K562 (cell line): Measurements from ENCODE around the gene SND1. TPM values are rescaled to one million over a fixed set of nuclear protein-coding genes. Genes with fewer than 3 reads are reported as not detected.

Source experiments
- ATAC-seq: fragments of 200-7000 bp; cut with Tn5 transposase; 3 replicates; pipeline ENCODE4 v1.9.1; 2020; ENCODE audit warnings: moderate library complexity
- BruUV-seq: library from RNA; stranded (reverse); fragments of 400-500 nt; replicated peaks from 2 replicates; lab custom pipeline; 2021; lab: Mats Ljungman, UMichigan
- CTCF ChIA-PET: fragments of 300-600 bp; formaldehyde crosslinking; extraction: SDS; loops from one replicate; lab custom pipeline; 2021; ENCODE audit warnings: low intra/inter-chr PET ratio; lab: Yijun Ruan, JAX
- POLR2A ChIA-PET: fragments of 300-600, 350-650 bp; sonication (Branson Sonifier 250); formaldehyde crosslinking; extraction: SDS; loops from one replicate; lab custom pipeline; 2021; ENCODE audit warnings: antibody characterized with exemption, inconsistent platforms; lab: Yijun Ruan, JAX
- DNase-seq, 4 experiments: peaks; one replicate each; pipeline versions ENCODE4 v3.0.0 to v3.0.0-alpha.2; 2011 to 2018; ENCODE audit warnings: low spot score in 3 of 4, mixed read lengths in 3 of 4; ENCODE audit errors: extremely low read depth in 1 of 4
- FAIRE-seq: peaks from 2 replicates; lab custom pipeline; 2011; peaks lifted over from hg19 to GRCh38; lab: Jason Lieb, UNC
- H2AFZ ChIP-seq: 2 replicates; pipeline ENCODE4 v1.6.0; 2011; ENCODE audit warnings: low read depth, low read length, control low read depth, inconsistent platforms
- H3K27ac ChIP-seq: fragments of 200-600 bp; 3 replicates; pipeline ENCODE4 v1.8.0; 2011; ENCODE audit warnings: low read depth, mild to moderate bottlenecking, control low read depth, inconsistent platforms, low read length, moderate library complexity, mixed read lengths; ENCODE audit errors: extremely low read depth
- H3K27me3 ChIP-seq, 2 experiments: fragments of 300-600 bp in 1 of 2; 2 replicates in 1 of 2; 3 replicates in 1 of 2; pipeline versions ENCODE4 v1.6.0 to v1.8.0; 2011; ENCODE audit warnings: inconsistent platforms in 2 of 2, low read length in 2 of 2, mild to moderate bottlenecking in 1 of 2, mixed read lengths in 1 of 2, moderate library complexity in 1 of 2; ENCODE audit not compliant: control insufficient read depth in 2 of 2, insufficient read depth in 2 of 2
- H3K36me3 ChIP-seq: fragments of 300-600 bp; 3 replicates; pipeline ENCODE4 v1.8.0; 2011; ENCODE audit warnings: mild to moderate bottlenecking, low read length, inconsistent platforms; ENCODE audit not compliant: control insufficient read depth, insufficient read depth
- H3K4me1 ChIP-seq, 2 experiments: fragments of 200-600 bp in 1 of 2; replicated peaks in 1 of 2; 2 replicates in 1 of 2; 3 replicates in 1 of 2; pipeline versions ENCODE4 v1.5.1 to v1.8.0; 2011; ENCODE audit warnings: inconsistent platforms in 2 of 2, low read length in 2 of 2, mild to moderate bottlenecking in 1 of 2, mixed read lengths in 1 of 2, moderate library complexity in 1 of 2; ENCODE audit not compliant: control insufficient read depth in 2 of 2, insufficient read depth in 2 of 2
- H3K4me2 ChIP-seq: 2 replicates; pipeline ENCODE4 v1.6.1; 2011; ENCODE audit warnings: low read length, control low read depth, inconsistent platforms, mixed read lengths; ENCODE audit not compliant: insufficient read depth
- H3K4me3 ChIP-seq: fragments of 200-600 bp; sonication (generic), shearing (Covaris generic); 2 replicates; pipeline ENCODE4 v1.5.1; 2016; ENCODE audit warnings: control low read depth, inconsistent platforms
- H3K79me2 ChIP-seq: fragments of 200-600 bp; 3 replicates; pipeline ENCODE4 v1.8.0; 2011; ENCODE audit warnings: low read length, inconsistent platforms; ENCODE audit not compliant: control insufficient read depth, insufficient read depth
- H3K9ac ChIP-seq, 2 experiments: 2 replicates each; pipeline versions ENCODE4 v1.6.0 to v1.6.1; 2011; ENCODE audit warnings: low read depth in 2 of 2, low read length in 2 of 2, control low read depth in 1 of 2, inconsistent platforms in 1 of 2, mild to moderate bottlenecking in 1 of 2, mixed read lengths in 1 of 2; ENCODE audit not compliant: insufficient read depth in 1 of 2
- H3K9me1 ChIP-seq: one replicate; pipeline ENCODE4 v1.6.0; 2011; ENCODE audit warnings: inconsistent platforms, mild to moderate bottlenecking, low read length, moderate library complexity; ENCODE audit not compliant: control insufficient read depth, insufficient read depth
- H3K9me3 ChIP-seq: replicated peaks from 2 replicates; pipeline ENCODE4 v1.5.1; 2011; ENCODE audit warnings: low read depth, low read length, inconsistent platforms; ENCODE audit not compliant: control insufficient read depth, insufficient read depth
- H4K20me1 ChIP-seq: replicated peaks from 2 replicates; pipeline ENCODE4 v1.6.1; 2011; ENCODE audit warnings: low read length, inconsistent platforms, mixed read lengths; ENCODE audit not compliant: control insufficient read depth, insufficient read depth
- ATF3 ChIP-seq, 2 experiments: fragments of 450-650 bp in 1 of 2; sonication (generic) in 1 of 2; formaldehyde crosslinking in 1 of 2; IDR thresholded peaks in 1 of 2; conservative IDR thresholded peaks in 1 of 2; 2 replicates each; pipeline versions ENCODE4 v1.6.1 to v1.8.1; 2016 to 2023; ENCODE audit warnings: mild to moderate bottlenecking in 2 of 2, moderate library complexity in 2 of 2, inconsistent platforms in 1 of 2, missing genetic modification reagents in 1 of 2
- CHCHD3 ChIP-seq: fragments of 250-450 bp; sonication (Bioruptor Pico); IDR thresholded peaks from 2 replicates; pipeline ENCODE4 v2.1.2; 2022; ENCODE audit warnings: mild to moderate bottlenecking
- RFX1 ChIP-seq: fragments of 450-650 bp; IDR thresholded peaks from 2 replicates; pipeline ENCODE4 v1.6.1; 2016; ENCODE audit warnings: mild to moderate bottlenecking, moderate library complexity
- SPI1 ChIP-seq: IDR thresholded peaks from 2 replicates; pipeline ENCODE4 v1.6.1; 2011; ENCODE audit warnings: low read depth, low read length, control low read depth, borderline replicate concordance
- WGBS: fragments of 100-300 bp; shearing (Covaris generic); methylation state at CpG from one replicate; pipeline ENCODE4 v1.1.6; 2016; ENCODE audit warnings: low coverage, mixed read lengths; ENCODE audit not compliant: insufficient coverage; ENCODE audit errors: missing lambda C conversion rate; 5-methylcytosine and 5-hydroxymethylcytosine counted together
- in situ Hi-C: fragments of 300-500 bp; cut with MboI; formaldehyde crosslinking; loops from 4 replicates; pipeline ENCODE4 v1.15.0; 2018; ENCODE audit warnings: inconsistent platforms, mixed read lengths
- intact Hi-C: fragments of 100-400 bp; cut with micrococcal nuclease; formaldehyde crosslinking; loops from 2 replicates; pipeline ENCODE4 v1.14.2; 2022
- polyA plus RNA-seq, 8 experiments: library from polyadenylated mRNA; depleted of rRNA in 4 of 8; stranded (reverse) in 5 of 8; unstranded in 3 of 8; fragments of >200 nt; fragmentation: Nextera tagmentation in 2 of 8; fragmentation: Illumina TruSeq in 1 of 8; extraction: Ambion mirVana in 2 of 8; extraction: Trizol in 1 of 8; gene quantifications; 2 replicates each; pipeline versions ENCODE4 v1.2.1 to v1.2.3, GENCODE V29; 2011 to 2014; ENCODE audit warnings: inconsistent platforms in 1 of 8, missing spikeins in 1 of 8
- total RNA-seq, 7 experiments: library from RNA; depleted of rRNA in 6 of 7; stranded (reverse); fragments of >200 nt in 6 of 7; fragmentation: Illumina TruSeq in 2 of 7; extraction: Trizol in 2 of 7; gene quantifications; 2 replicates each; pipeline versions ENCODE4 v1.2.1 to v1.2.3, GENCODE V29; 2011 to 2021; ENCODE audit warnings: low replicate concordance in 1 of 7

SND1 gene
- total and polyA plus RNA-seq, 9 of the 15 experiments (the other 6 are each of a cell fraction or from before 2014, with no cell fraction given), result 46.5 to 307 (median 191) TPM

GRCh38 chr7:128022631-128023532, 370.9 kb downstream of the SND1 start:
- FAIRE-seq, result no peak
- in situ Hi-C loops (no loop called here), intact Hi-C loops (no loop called here)
- ChIA-PET CTCF (no interaction called here), POLR2A (interaction anchor here (0.8 to 1.3 kb wide), 2 partner anchors 17 to 24 kb away, joined by 3 read pairs; no protein-coding TSS in a partner anchor)
- peaks cover 0 to 8% of the 10 kb centered on the region in 2 experiments; a peak in 3 of 5 replicates for H3K4me1 ChIP-seq
- BruUV-seq, result no TSS peak
- 78% methylated on average over 6 of the region's 6 CpGs for WGBS
- no peaks in the 10 kb centered on the region for H4K20me1 ChIP-seq
- H3K36me3 ChIP-seq, result peaks cover 69% of the 10 kb centered on the region
- no peaks in the 10 kb centered on the region for H3K9me3 ChIP-seq
- H3K27me3 ChIP-seq, result no peaks in the 10 kb centered on the region
- H3K9ac ChIP-seq, result no peak overlapping the region
- H2AFZ ChIP-seq, result no peak overlapping the region
- no peak overlapping the region for H3K4me3 ChIP-seq
- TF ChIP-seq SPI1 (peak; percentile 52; the same call in 1 of the 2 replicates), RFX1 (no peak)
- no peak overlapping the region for H3K27ac ChIP-seq
- no peak for ATAC-seq
- H3K9me1 ChIP-seq, result peaks cover 11% of the 10 kb centered on the region
- no peaks in the 10 kb centered on the region for H3K79me2 ChIP-seq
- H3K4me2 ChIP-seq, result no peak overlapping the region
- DNase-seq, result no peak

- ATAC-seq, result no peak
- in situ Hi-C loops, result no loop called here
- CTCF ChIA-PET, result no interaction called here
- WGBS, result 98% methylated on average over 3 of the region's 3 CpGs
- DNase-seq, result no peak
- Histone ChIP-seq H3K27me3 (no peaks in the 10 kb centered on the region), H3K4me2 (no peak overlapping the region)
- no peak for TF ChIP-seq ATF3 (IDR thresholded peaks at IDR 0.05)
- TF ChIP-seq ATF3 (CRISPR knock-in tag; conservative IDR thresholded peaks at IDR 0.05), result no peak
- no peak for TF ChIP-seq CHCHD3 (CRISPR knock-in tag)
- TF ChIP-seq, all 486 proteins: peak for 0
- POLR2A ChIA-PET, result interaction anchor here (0.6 to 1.4 kb wide), 3 partner anchors 11 to 1696 kb away, joined by 3 to 5 read pairs (median 4); no protein-coding TSS in a partner anchor
- Histone ChIP-seq H3K27ac (no peak overlapping the region), H4K20me1 (no peaks in the 10 kb centered on the region), H3K4me3 (no peak overlapping the region), H3K9me3 (peaks cover 4% of the 10 kb centered on the region), H3K79me2 (peaks cover 4% of the 10 kb centered on the region; the same call in 1 of the 3 replicates), H2AFZ (no peak overlapping the region), H3K4me1 (peaks cover 0 to 8% of the 10 kb centered on the region in 2 experiments; a peak in 3 of 5 replicates), H3K9me1 (peaks cover 7% of the 10 kb centered on the region), H3K36me3 (peaks cover 67% of the 10 kb centered on the region), H3K9ac (no peak overlapping the region)
- intact Hi-C loops, result no loop called here
- no peak for FAIRE-seq
- BruUV-seq, result no TSS peak
Observed at GRCh38 chr7:128024151-128024550, 372.2 kb downstream of the SND1 start.
